Endothelial cell of umbilical vein (primary cell): ENCODE results near the gene CAND2. TPM values are rescaled to one million over a fixed set of nuclear protein-coding genes. Genes with fewer than 3 reads are reported as not detected.

Experiments
- BruUV-seq: library from RNA; stranded (reverse); fragments of 400-500 nt; replicated peaks from 2 replicates; lab custom pipeline; 2021; lab: Mats Ljungman, UMichigan
- CTCF ChIA-PET: fragments of 300-600, 350-600 bp; sonication (Branson Sonifier 250); formaldehyde crosslinking; loops from one replicate; lab custom pipeline; 2021; ENCODE audit warnings: antibody characterized with exemption, inconsistent platforms; lab: Charles Lee
- POLR2A ChIA-PET: fragments of 300-600, 350-600 bp; sonication (Branson Sonifier 250); formaldehyde crosslinking; loops from one replicate; lab custom pipeline; 2021; ENCODE audit warnings: antibody characterized with exemption, inconsistent platforms; lab: Charles Lee
- DNase-seq: peaks from one replicate; pipeline ENCODE4 v3.0.0-alpha.2; 2011; ENCODE audit warnings: low read depth, low spot score
- FAIRE-seq: peaks from 2 replicates; lab custom pipeline; 2011; peaks lifted over from hg19 to GRCh38; lab: Jason Lieb, UNC
- H2AFZ ChIP-seq: 2 replicates; pipeline ENCODE4 v1.6.0; 2012; ENCODE audit warnings: low read depth, low read length, control low read depth, inconsistent platforms
- H3K27ac ChIP-seq: 2 replicates; pipeline ENCODE4 v1.5.1; 2011; ENCODE audit warnings: low read depth, mild to moderate bottlenecking, control low read depth, low read length, moderate library complexity; ENCODE audit not compliant: insufficient read depth
- H3K27me3 ChIP-seq, 2 experiments: 2 replicates each; pipeline versions ENCODE4 v1.6.0 to v1.6.1; 2011; ENCODE audit warnings: low read length in 2 of 2, mixed read lengths in 1 of 2; ENCODE audit not compliant: control insufficient read depth in 2 of 2, insufficient read depth in 2 of 2
- H3K36me3 ChIP-seq, 2 experiments: 2 replicates in 1 of 2; 3 replicates in 1 of 2; pipeline ENCODE4 v1.5.1; 2011; ENCODE audit warnings: low read length in 2 of 2, mild to moderate bottlenecking in 1 of 2, moderate library complexity in 1 of 2; ENCODE audit not compliant: control insufficient read depth in 2 of 2, insufficient read depth in 2 of 2; ENCODE audit errors: extremely low read depth in 1 of 2
- H3K4me1 ChIP-seq: 3 replicates; pipeline ENCODE4 v1.5.1; 2011; ENCODE audit warnings: mild to moderate bottlenecking, low read length; ENCODE audit not compliant: control insufficient read depth, insufficient read depth; ENCODE audit errors: extremely low read depth
- H3K4me2 ChIP-seq: 2 replicates; pipeline ENCODE4 v1.6.1; 2011; ENCODE audit warnings: low read length, control low read depth, mixed read lengths; ENCODE audit not compliant: insufficient read depth
- H3K4me3 ChIP-seq, 3 experiments: fragments of 200-600 bp in 1 of 3; sonication (generic), shearing (Covaris generic) in 1 of 3; replicated peaks in 1 of 3; 2 replicates each; pipeline ENCODE4 v1.5.1; 2011 to 2016; ENCODE audit warnings: control low read depth in 3 of 3, low read length in 3 of 3, mild to moderate bottlenecking in 2 of 3, inconsistent platforms in 1 of 3, low read depth in 1 of 3, moderate library complexity in 1 of 3; ENCODE audit not compliant: insufficient read depth in 1 of 3
- H3K79me2 ChIP-seq: 2 replicates; pipeline ENCODE4 v1.6.0; 2012; ENCODE audit warnings: low read length, inconsistent platforms; ENCODE audit not compliant: control insufficient read depth, insufficient read depth
- H3K9ac ChIP-seq: replicated peaks from 2 replicates; pipeline ENCODE3; 2011; ENCODE audit warnings: low read length, control low read depth; ENCODE audit not compliant: insufficient read depth; ENCODE audit errors: extremely low read depth
- H3K9me1 ChIP-seq: replicated peaks from 3 replicates; pipeline ENCODE4 v1.6.0; 2011; ENCODE audit warnings: mild to moderate bottlenecking, low read length; ENCODE audit not compliant: control insufficient read depth, insufficient read depth; ENCODE audit errors: extremely low read depth
- H3K9me3 ChIP-seq: replicated peaks from 2 replicates; pipeline ENCODE4 v1.5.1; 2012; ENCODE audit warnings: low read length, inconsistent platforms; ENCODE audit not compliant: control insufficient read depth, insufficient read depth
- H4K20me1 ChIP-seq: replicated peaks from 2 replicates; pipeline ENCODE3; 2011; ENCODE audit warnings: mild to moderate bottlenecking, low read length; ENCODE audit not compliant: control insufficient read depth, insufficient read depth; ENCODE audit errors: extremely low read depth
- EZH2 ChIP-seq: IDR thresholded peaks from 2 replicates; pipeline ENCODE4 v1.6.1; 2012; ENCODE audit warnings: borderline replicate concordance, low read depth, mild to moderate bottlenecking, moderate library complexity, low read length, inconsistent platforms; ENCODE audit not compliant: severe bottlenecking
- FOS ChIP-seq: IDR thresholded peaks from 2 replicates; pipeline ENCODE4 v1.6.1; 2011; ENCODE audit warnings: mild to moderate bottlenecking, low read length, moderate library complexity, borderline replicate concordance; ENCODE audit not compliant: insufficient read depth
- GATA2 ChIP-seq: IDR thresholded peaks from 2 replicates; pipeline ENCODE4 v1.7.0; 2011; ENCODE audit warnings: low read depth, mild to moderate bottlenecking, moderate library complexity, mixed read lengths, low read length; ENCODE audit not compliant: insufficient read length, insufficient read depth
- JUN ChIP-seq: IDR thresholded peaks from 2 replicates; pipeline ENCODE4 v1.6.1; 2011; ENCODE audit warnings: borderline replicate concordance, low read depth; ENCODE audit not compliant: insufficient read length, insufficient read depth
- MAX ChIP-seq: IDR thresholded peaks from 2 replicates; pipeline ENCODE4 v1.6.1; 2011; ENCODE audit not compliant: insufficient read depth, insufficient read length
- MYC ChIP-seq: IDR thresholded peaks from one replicate; pipeline ENCODE4 v1.6.1; 2011; ENCODE audit warnings: mild to moderate bottlenecking, low read depth, low read length
- POLR2A ChIP-seq: IDR thresholded peaks from 2 replicates; pipeline ENCODE4 v1.6.1; 2012; ENCODE audit warnings: low read depth, mild to moderate bottlenecking, control low read depth, low read length
- POLR2AphosphoS5 ChIP-seq: IDR thresholded peaks from 2 replicates; pipeline ENCODE4 v1.6.1; 2012; ENCODE audit warnings: low read depth, mild to moderate bottlenecking, control low read depth, low read length, moderate library complexity; ENCODE audit not compliant: insufficient read depth
- dilution Hi-C: fragments of 300-500 bp; cut with MboI; formaldehyde crosslinking; loops from one replicate; pipeline ENCODE4 v1.15.0; 2019; ENCODE audit warnings: low sequenced_read_pairs; ENCODE audit not compliant: extremely low pct_ligation_motif_present
- intact Hi-C: fragments of 100-400 bp; cut with micrococcal nuclease; formaldehyde crosslinking; loops from one replicate; pipeline ENCODE4 v1.10.0; 2022
- polyA plus RNA-seq, 4 experiments: library from polyadenylated mRNA; depleted of rRNA in 3 of 4; stranded (reverse) in 3 of 4; unstranded in 1 of 4; fragments of >200 nt; gene quantifications; 2 replicates each; pipeline versions ENCODE4 v1.2.1 to v1.2.3, GENCODE V29; 2011 to 2012; ENCODE audit warnings: missing spikeins in 1 of 4
- total RNA-seq: library from RNA; stranded (reverse); gene quantifications from 2 replicates; pipeline ENCODE4 v1.2.3, GENCODE V29; 2021
- TF ChIP-seq, protein P1 (sequence below), 2 donors: IDR thresholded peaks; 1 replicate in 1 of 2; 2 replicates in 1 of 2; pipeline ENCODE4 v1.5.1; 2011; ENCODE audit warnings: low read length in 2 of 2, mild to moderate bottlenecking in 2 of 2, moderate library complexity in 2 of 2, control low read depth in 1 of 2, inconsistent platforms in 1 of 2, low read depth in 1 of 2; ENCODE audit not compliant: insufficient read depth in 1 of 2; ENCODE audit errors: extremely low read depth in 1 of 2

The CAND2 gene
- total and polyA plus RNA-seq, 2 donors (not counting 3 experiments of a cell fraction or from before 2014, with no cell fraction given) = 7.1 to 11.0 TPM

DNA sequence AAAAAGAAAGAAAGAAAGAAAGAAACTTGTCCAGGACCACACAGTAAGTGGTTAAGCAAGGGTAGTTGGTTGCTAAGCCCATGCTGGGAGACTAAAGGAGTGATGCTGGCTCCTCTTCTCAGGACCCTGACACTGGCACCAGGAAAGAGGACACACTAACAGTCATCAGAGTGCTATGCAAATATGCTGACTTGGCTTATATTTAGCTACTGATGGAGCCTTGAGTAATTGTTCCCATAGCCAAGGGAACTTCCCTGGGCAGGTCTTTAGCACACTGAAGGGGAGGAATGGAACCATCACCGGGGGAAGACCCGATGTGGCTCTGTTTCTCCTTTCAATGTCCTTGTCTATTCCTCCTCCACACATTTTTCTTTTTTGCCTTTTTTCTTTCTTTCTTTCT lies 43.7 kb upstream of the CAND2 start:
- no peaks in the 10 kb centered on the region for H3K4me1 ChIP-seq
- DNase-seq = no peak
- H4K20me1 ChIP-seq = no peaks in the 10 kb centered on the region
- POLR2A ChIA-PET = no interaction called here
- no peaks in the 10 kb centered on the region for H3K27me3 ChIP-seq
- H3K27ac ChIP-seq = no peak overlapping the region
- CTCF ChIA-PET = interaction anchor here (0.8 kb wide), 1 partner anchor 9 kb away, joined by 3 read pairs; no protein-coding TSS in a partner anchor
- H3K9me1 ChIP-seq = no peaks in the 10 kb centered on the region
- no peaks in the 10 kb centered on the region for H3K36me3 ChIP-seq
- no peak overlapping the region for H3K9ac ChIP-seq
- no peak overlapping the region for H2AFZ ChIP-seq
- no peaks in the 10 kb centered on the region for H3K79me2 ChIP-seq
- no peak for FAIRE-seq
- no peaks in the 10 kb centered on the region for H3K9me3 ChIP-seq
- no peak overlapping the region for H3K4me3 ChIP-seq
- H3K4me2 ChIP-seq = no peak overlapping the region
- BruUV-seq = no TSS peak
- intact Hi-C loops = no loop called here
- dilution Hi-C loops = no loop called here
- TF ChIP-seq JUN = no peak
- no peak for TF ChIP-seq GATA2
- no peak for TF ChIP-seq MAX
- TF ChIP-seq FOS = no peak
- no peak for TF ChIP-seq MYC
- TF ChIP-seq POLR2A = no peak
- no peak for TF ChIP-seq EZH2
- TF ChIP-seq, protein P1, sequence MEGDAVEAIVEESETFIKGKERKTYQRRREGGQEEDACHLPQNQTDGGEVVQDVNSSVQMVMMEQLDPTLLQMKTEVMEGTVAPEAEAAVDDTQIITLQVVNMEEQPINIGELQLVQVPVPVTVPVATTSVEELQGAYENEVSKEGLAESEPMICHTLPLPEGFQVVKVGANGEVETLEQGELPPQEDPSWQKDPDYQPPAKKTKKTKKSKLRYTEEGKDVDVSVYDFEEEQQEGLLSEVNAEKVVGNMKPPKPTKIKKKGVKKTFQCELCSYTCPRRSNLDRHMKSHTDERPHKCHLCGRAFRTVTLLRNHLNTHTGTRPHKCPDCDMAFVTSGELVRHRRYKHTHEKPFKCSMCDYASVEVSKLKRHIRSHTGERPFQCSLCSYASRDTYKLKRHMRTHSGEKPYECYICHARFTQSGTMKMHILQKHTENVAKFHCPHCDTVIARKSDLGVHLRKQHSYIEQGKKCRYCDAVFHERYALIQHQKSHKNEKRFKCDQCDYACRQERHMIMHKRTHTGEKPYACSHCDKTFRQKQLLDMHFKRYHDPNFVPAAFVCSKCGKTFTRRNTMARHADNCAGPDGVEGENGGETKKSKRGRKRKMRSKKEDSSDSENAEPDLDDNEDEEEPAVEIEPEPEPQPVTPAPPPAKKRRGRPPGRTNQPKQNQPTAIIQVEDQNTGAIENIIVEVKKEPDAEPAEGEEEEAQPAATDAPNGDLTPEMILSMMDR (IDR thresholded peaks at IDR 0.05; ENCODE audit: extremely low read depth in 1 of 2, insufficient read depth in 1 of 2, low read depth in 1 of 2, low read length in 2 of 2) = no peak
- TF ChIP-seq POLR2AphosphoS5 = no peak
